GM18505 (cell line): ENCODE data around the gene DDI1.

Source experiments
- ATAC-seq: cut with Tn5 transposase; IDR thresholded peaks from one replicate; pipeline ENCODE4 v1.9.1; 2021; ENCODE audit not compliant: unreplicated experiment
- POLR2A ChIP-seq: IDR thresholded peaks from 4 replicates; pipeline ENCODE4 v1.6.1; 2011; ENCODE audit warnings: borderline replicate concordance; ENCODE audit not compliant: insufficient read depth, insufficient read length; ENCODE audit errors: extremely low read depth

The DDI1 gene

GRCh38 chr11:104053743-104054478 is 17.5 kb downstream of the DDI1 start:
- ATAC-seq, result no peak
- TF ChIP-seq POLR2A, result no peak

- no peak for TF ChIP-seq POLR2A
- no peak for ATAC-seq
Observed at GRCh38 chr11:104054911-104055529, 18.6 kb downstream of the DDI1 start.

GRCh38 chr11:104055596-104055995 is 19.2 kb downstream of the DDI1 start:
- no peak for ATAC-seq
- no peak for TF ChIP-seq POLR2A

- ATAC-seq, result no peak
- TF ChIP-seq POLR2A, result no peak
Observed at GRCh38 chr11:104057908-104058307, 21.5 kb downstream of the DDI1 start.

GRCh38 chr11:104058680-104059079 is 22.2 kb downstream of the DDI1 start:
- no peak for ATAC-seq
- no peak for TF ChIP-seq POLR2A

GRCh38 chr11:104060004-104060794 is 23.8 kb downstream of the DDI1 start:
- no peak for TF ChIP-seq POLR2A
- no peak for ATAC-seq

- TF ChIP-seq POLR2A, result no peak
Observed at GRCh38 chr11:104060820-104061219, 24.4 kb downstream of the DDI1 start.

GRCh38 chr11:104061853-104062521 is 25.5 kb downstream of the DDI1 start:
- TF ChIP-seq POLR2A, result no peak
- no peak for ATAC-seq

More at GRCh38 chr11:104060820-104061219, 24.4 kb downstream of the DDI1 start:
- no peak for ATAC-seq

GRCh38 chr11:104064034-104064630 is 27.7 kb downstream of the DDI1 start:
- ATAC-seq, result no peak

GRCh38 chr11:104067534-104067933 is 31.1 kb downstream of the DDI1 start:
- no peak for ATAC-seq
- TF ChIP-seq POLR2A, result no peak

More at GRCh38 chr11:104064034-104064630, 27.7 kb downstream of the DDI1 start:
- TF ChIP-seq POLR2A, result no peak

- no peak for TF ChIP-seq POLR2A
- peak; percentile 93 for ATAC-seq
Observed at GRCh38 chr11:104073950-104074705, 37.7 kb downstream of the DDI1 start.

- no peak for TF ChIP-seq POLR2A
- ATAC-seq, result no peak
Observed at GRCh38 chr11:104075091-104075490, 38.7 kb downstream of the DDI1 start.
